HG02642 (cell line): ENCODE data around the gene KIF26B.

ENCODE experiments used
- ATAC-seq: cut with Tn5 transposase; IDR thresholded peaks from one replicate; pipeline ENCODE4 v1.9.1; 2021; ENCODE audit warnings: mild to moderate bottlenecking; ENCODE audit not compliant: unreplicated experiment, poor library complexity

KIF26B gene

DNA sequence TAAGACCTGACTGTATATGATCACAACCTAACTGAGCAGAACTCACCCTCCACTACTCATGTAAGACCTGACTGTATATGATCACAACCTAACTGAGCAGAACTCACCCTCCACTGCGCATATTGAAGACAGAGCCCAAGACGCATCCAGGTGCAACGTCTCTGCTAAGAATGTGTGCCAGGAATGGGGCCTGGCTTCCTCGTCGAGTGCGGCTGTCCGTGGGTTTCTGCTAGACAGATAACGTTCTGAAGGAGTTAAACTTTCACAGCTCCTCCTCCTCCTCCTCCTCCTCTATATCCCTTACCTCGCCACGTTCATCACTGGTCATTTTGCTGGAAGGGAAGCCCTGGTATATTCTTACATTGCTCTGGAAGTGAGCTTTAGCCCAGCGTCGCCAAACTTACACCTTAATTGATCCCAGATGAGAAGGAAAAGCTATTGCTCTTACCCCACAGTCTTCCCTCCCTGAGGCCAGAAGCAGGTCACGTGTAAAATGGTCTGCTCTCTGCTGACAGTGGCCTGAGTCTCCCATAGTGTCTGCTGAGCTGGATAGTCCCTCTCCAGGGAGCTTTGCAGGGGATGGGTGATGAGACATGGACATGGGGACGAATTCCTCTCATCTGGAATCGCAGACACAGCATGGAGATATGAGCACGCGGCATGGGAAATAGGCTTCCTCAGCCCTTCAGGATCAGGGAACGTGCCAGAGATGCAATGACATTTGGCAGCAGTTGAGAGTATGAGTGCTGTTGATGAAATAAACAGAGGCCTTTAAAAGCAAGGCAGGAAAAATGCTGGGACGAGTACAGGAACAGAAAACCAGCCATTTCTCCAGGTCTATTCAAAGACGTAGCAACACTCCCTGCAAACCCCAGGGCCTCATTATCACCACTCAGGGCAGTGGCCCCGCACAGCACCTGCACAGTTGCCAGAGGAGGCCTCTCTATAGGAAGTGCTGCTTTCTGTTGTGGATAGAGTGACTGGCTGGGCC, 528.1 kb downstream of the KIF26B start:
- ATAC-seq: no peak

DNA sequence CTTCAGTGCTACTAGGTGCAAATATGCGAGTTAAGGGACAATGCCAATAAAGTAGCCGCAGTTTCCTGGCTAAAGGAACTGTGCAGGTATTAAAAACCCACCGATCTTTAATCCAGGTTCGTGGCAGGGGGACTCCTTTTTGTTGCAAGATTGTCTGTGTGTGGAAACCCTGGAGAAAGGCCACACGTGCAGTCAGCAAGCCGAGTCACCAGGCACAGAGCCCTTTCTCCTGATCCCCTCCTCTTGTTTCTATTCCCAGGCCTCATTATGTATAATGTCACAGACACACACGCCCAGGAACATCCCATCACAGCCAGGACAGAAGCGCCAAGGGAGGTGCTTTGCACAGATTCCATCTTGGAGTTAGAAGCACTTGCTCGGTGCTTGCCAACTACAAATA, 528.9 kb downstream of the KIF26B start:
- ATAC-seq: no peak

DNA sequence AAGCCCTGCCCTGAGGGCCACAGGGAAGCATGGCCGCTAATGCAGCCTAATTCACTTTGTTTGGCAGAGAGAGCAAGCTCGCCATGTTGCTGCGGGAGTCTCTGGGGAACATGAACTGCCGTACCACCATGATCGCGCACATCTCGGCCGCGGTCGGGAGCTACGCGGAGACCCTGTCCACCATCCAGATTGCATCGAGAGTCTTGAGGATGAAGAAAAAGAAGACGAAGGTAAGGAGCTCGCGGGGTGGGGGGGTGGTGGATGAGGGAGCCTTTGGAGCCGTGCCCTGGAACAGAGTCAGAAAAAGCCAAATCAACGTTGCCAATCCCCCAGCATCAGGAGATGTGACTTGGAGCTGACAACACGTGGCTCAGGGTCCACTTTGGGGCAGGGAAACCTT, 529.4 kb downstream of the KIF26B start:
- no peak for ATAC-seq

DNA sequence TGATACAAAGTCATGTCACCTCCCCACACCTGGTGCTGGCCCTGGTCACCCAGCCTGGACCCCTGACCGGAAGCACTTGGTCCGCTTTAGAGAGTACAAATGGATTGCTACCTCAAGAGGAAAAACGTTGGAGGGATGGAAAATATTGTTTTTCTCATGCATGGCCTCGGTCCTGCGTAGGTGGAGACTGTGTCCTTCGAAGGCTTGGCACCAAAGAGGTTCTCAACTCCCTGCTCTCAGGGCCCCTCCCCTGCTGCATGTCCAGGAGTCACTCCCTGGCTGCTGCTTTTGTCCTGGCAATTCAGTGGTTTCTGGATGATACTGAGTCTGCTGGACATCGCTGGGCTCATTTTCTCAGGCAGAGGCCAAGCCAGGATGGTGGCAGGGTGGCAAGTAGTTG, 529.8 kb downstream of the KIF26B start:
- no peak for ATAC-seq

DNA sequence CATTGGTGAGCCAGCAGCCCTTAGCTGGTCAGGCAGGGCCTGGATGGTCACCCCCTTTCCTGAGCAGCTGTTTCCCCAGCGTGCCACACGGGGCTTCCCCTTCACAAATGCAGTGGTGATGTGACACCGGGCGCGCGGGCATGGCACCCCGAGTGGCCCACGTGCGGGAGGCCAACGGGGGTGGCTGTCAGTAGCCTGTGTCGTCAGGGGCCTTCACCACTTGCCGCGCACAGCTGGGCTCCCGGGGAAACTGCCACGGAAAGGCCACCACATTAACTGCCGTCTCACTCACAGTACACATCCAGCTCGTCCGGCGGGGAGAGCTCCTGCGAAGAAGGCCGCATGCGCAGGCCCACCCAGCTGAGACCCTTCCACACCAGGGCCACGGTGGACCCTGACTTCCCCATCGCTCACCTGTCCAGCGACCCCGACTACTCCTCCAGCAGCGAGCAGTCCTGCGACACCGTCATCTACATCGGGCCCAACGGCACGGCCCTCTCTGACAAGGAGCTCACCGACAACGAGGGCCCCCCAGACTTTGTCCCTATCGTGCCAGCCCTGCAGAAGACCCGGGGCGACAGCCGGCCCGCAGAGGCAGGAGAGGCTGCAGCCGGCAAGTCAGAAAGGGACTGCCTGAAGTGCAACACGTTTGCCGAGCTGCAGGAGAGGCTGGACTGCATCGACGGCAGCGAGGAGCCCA, 530.5 kb downstream of the KIF26B start:
- ATAC-seq: no peak

DNA sequence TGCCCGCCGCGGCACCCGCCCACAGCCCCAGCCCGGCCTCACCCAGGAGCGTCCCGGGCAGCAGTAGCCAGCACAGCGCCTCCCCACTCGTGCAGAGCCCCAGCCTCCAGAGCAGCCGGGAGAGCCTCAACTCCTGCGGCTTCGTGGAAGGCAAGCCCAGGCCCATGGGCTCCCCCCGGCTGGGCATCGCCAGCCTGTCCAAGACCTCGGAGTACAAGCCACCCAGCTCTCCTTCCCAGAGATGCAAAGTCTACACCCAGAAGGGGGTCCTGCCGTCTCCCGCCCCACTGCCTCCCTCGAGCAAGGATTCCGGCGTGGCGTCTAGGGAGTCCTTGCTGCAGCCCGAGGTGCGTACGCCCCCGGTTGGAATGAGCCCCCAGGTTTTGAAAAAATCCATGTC, 531.2 kb downstream of the KIF26B start:
- no peak for ATAC-seq

DNA sequence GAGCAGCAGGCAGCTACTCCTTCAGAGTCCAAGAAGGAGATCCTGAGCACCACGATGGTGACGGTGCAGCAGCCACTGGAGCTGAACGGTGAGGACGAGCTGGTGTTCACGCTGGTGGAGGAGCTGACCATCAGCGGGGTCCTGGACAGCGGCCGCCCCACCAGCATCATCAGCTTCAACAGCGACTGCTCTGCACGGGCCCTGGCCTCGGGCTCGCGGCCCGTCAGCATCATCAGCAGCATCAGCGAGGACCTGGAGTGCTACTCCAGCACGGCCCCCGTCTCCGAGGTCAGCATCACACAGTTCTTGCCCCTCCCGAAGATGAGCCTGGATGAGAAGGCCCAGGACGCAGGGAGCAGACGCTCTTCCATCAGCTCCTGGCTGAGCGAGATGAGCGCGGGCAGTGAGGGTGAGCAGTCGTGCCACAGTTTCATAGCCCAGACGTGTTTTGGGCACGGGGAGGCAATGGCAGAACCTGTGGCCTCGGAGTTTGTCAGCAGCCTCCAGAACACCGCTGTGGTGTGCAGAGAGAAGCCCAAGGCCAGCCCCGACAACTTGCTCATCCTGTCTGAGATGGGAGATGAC, 531.8 kb downstream of the KIF26B start:
- no peak for ATAC-seq

DNA sequence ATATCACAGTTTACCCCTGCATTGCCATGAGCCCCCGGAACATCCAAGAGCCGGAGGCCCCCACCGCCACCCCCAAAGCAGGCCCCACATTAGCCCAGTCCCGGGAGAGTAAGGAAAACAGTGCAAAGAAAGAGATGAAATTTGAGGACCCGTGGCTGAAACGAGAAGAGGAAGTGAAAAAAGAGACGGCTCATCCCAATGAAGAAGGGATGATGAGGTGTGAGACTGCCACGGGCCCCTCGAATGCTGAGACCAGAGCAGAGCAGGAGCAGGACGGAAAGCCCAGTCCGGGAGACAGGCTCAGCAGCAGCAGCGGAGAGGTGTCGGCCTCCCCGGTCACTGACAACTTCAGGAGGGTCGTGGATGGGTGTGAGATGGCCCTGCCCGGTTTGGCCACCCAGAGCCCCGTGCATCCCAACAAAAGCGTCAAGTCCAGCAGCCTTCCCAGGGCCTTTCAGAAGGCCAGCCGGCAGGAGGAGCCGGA, 532.4 kb downstream of the KIF26B start:
- ATAC-seq: no peak

DNA sequence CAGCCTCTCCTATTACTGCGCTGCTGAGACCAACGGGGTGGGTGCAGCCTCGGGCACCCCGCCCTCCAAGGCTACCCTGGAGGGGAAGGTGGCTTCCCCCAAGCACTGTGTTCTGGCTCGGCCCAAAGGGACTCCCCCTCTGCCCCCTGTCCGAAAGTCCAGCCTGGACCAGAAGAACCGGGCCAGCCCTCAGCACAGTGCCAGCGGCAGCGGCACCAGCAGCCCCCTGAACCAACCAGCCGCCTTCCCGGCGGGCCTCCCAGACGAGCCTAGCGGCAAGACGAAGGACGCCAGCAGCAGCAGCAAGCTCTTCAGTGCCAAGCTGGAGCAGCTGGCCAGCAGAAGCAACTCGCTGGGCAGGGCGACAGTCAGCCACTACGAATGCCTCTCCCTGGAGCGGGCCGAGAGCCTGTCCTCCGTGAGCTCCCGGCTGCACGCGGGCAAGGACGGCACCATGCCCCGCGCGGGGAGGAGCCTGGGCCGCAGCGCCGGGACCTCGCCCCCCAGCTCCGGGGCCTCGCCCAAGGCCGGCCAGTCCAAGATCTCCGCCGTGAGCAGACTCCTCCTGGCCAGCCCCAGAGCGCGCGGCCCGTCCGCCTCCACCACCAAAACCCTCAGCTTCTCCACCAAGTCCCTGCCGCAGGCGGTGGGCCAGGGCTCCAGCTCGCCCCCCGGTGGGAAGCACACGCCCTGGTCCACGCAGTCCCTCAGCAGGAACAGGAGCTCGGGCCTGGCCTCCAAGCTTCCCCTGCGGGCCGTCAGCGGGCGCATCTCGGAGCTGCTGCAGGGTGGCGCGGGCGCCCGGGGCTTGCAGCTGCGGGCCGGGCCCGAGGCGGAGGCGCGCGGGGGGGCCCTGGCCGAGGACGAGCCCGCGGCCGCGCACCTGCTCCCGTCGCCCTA, 533.1 kb downstream of the KIF26B start:
- no peak for ATAC-seq

DNA sequence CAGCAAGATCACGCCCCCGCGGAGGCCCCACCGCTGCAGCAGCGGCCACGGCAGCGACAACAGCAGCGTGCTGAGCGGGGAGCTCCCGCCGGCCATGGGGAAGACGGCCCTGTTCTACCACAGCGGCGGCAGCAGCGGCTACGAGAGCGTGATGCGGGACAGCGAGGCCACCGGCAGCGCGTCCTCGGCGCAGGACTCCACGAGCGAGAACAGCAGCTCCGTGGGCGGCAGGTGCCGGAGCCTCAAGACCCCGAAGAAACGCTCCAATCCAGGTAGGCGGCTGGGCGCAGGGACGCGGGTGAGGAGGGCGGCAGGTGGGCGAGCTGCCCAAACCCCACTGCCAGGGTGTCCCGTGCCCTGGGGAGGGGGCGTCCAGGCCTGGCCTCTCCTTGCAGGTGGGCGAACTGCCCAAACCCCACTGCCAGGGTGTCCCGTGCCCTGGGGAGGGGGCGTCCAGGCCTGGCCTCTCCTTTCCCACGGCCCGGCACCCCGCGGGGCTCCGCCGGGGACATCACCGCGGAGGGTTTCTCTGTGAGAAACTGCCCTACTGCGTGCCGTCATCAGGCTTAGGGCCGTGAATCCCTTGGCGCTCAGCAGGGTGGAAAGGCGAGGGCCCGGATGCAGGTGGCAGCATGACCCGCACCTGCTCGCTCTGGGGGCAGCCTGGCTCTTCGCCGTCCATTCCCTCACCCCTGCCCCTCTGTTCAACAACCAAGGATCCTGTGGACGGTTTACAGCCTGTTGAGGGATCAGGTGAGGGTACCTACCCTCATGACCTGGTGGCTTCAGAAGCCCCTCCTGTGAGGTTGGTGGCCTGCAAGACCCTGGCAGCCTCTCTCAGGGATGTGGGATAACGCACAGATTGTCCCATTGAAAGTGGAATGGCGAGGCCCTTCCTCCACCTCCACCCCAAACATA, 534.0 kb downstream of the KIF26B start:
- no peak for ATAC-seq

DNA sequence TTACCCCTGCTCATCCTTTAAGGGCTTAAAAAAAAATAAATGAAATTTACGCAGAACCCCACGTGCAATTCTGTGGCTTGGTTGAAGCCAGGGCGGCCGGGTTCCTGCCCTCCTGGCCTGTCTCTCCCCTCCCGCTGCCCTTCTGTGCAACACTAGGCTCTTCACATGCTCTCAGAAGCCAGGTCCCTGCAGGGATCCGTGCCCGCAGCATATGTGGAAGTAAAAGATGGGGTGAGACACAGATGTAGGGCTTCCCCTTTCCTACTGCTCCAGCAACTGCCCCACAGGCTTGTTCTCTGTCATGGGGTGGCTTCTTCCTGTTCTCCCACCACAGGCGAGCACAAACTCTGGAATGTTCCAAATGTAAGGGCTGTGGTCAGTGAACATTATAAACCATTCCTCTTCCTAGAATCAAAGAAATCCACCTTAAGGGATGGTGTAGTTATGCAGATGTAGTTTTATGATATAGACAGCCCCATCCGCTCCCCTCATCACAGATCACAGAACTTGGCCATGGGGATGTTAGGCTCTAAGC, 535.4 kb downstream of the KIF26B start:
- ATAC-seq: no peak

DNA sequence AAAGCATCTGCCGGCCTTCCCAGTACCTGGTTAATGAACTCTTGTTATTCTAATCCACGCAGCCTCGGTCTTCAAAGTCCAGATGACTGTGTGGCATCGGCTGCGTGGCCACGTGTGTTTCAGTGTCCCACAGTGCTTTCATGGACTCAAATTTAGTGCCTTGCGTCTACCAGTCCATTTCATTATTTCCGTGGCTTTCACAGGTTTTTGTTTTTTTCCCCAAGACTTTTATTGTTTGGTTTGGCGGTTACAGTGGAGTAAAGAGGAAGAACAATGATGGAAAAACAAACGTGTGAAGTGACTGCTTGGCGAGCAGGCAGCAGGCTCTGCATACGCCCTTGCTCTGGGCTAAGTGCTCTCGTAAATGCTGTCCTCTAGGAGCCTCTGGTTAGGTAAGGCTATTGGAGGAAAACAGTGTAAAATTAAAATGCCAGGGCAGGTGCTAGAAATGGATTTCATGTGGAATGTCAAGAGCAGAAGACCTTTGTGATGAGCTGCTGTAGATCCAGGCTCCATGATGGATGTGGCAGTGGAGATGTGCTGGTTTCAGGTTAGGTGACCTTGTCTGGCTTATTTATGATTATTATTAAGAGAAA, 536.3 kb downstream of the KIF26B start:
- no peak for ATAC-seq

DNA sequence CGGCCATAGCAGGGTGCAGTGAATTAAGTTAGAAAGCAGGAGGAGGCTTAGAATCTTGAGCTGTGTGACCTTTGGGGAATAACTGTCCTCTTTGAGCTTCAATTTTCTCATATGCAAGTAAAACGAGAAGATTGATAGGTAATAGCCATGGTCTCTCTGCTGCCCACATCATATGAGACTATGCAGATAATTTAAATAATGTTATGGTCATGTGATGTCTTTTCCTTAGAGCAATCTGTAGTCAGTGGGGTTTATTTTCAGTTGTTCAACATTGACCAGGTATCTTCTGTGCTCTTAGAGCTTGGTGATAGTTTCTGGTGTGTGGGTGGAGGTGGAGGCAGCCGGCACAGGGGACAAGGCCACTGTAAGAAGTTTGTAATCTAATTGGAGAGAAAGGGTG, 537.1 kb downstream of the KIF26B start:
- no peak for ATAC-seq

DNA sequence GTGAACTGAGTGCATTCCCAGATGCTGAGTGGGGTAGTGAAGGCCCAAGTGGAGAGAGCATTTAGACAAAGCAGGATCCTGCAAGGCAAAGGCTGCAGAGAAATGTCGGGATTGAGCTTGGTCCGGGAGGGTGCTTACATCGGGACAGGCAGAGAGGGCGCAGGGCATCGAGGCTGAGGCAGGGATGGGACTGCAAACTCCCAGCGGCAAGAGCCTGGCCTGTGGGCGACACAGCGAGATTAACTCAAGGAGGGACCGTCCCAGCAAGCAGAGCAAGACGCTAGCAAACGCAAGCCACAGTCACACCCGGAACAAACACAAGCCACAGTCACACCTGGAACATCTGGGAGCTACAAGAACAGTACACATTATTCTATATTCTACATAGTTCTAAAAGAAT, 537.5 kb downstream of the KIF26B start:
- ATAC-seq: no peak

DNA sequence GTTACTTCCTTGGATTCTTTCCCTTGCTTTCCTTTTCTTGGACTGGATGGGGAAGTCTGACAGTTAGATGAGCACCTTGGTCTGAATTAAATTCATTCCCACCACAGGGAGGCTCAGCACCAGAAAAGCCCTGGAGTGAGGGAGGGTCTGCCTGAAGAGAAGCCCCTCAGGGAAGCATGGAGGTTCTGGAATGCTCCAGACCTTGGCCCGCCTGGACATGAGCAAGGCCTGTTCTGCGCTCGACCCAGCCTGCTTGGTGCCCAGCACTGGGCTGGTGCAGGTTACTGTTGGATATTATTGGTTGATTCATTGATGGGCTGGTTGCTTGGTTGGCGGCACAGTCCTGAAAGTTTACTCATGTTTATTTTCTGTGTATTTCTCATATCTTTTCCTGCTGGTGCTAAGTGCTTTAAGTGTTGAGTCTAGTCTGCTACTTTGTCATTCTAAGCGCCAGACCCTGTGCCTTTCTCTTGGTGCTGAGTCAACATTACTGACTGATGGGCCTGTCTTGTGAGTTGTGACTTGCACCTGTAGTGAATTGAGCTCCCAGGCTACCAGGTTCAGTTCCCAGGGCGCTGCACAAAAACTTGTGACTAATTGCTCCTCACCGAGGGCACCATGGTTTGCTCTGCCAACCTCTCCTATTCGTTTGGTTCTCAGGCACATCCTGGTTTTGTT, 538.5 kb downstream of the KIF26B start:
- no peak for ATAC-seq

DNA sequence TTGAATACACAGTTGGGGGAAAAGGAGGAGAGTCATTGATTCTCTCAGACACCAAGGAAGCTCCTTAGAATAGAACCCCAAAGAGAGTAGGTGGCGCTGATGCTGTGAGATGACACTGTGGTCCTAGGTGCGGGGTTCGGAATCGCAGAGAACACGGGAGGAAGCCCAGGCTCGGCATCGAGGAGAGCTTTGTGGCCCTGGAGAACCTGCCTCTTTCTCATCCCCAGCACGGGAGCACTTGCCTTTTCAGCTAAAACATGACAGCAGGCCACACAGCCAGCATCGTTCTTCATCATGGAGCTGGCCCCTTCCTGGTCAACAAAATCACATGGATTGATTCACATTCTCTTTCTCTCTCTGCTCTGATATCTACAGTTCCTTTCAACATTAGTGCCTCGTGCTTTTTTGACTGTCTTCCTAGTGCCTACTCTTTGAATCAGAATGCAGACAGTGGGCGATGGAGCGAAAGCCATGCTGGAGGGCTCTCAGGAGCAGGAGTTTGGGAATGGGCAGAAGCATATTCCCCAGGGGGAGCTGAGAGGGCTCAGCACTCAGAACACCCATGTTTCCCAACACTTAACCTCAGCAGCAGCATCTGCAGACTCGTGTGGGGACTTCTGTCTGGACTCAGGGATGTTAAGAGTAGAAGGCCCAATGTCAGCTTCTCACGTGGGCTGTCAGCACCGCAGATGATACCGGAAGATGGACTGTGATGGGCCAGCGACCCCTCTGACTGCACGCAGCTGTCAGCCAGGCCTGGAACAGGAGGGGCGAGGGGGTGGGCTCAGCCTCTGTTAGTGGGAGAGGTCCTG, 539.4 kb downstream of the KIF26B start:
- no peak for ATAC-seq

DNA sequence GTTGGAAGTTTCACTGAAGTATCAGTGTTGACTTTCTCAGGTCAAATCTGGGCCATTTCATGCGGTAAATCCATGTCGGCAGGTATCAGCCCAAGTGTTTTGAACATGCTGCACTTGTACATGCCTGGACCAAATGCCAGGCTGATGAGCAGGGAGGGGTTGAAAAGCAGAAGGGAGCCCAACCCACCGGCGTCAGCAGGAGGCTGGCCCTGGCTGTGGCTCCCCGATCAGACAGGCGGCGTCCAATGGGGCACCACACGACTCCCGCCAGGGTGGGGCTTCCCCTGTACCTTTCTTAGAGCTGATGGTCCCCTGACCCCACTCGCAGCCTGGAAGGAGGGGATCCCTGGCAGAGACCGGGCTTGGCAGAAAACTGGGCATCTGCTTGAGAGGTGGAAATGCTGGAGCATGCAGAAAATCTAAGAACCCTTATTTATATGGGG, 540.0 kb downstream of the KIF26B start:
- no peak for ATAC-seq
